Activated effector memory CD4-positive, alpha-beta T cell treated with anti-CD3 and anti-CD28 coated beads, Interleukin-2, amount 50 U/mL, for 16 hours (primary cell): Measurements from ENCODE around the gene OMP.

ENCODE experiments used
- DNase-seq: peaks from one replicate; pipeline ENCODE4 v3.0.0-alpha.2; 2020

OMP gene

GRCh38 chr11:77069969-77070582 is 32.6 kb upstream of the OMP start:
- no peak for DNase-seq

GRCh38 chr11:77071077-77071476 is 31.6 kb upstream of the OMP start:
- DNase-seq = no peak

GRCh38 chr11:77071671-77072605 is 30.7 kb upstream of the OMP start:
- peak; percentile 56 for DNase-seq

GRCh38 chr11:77072851-77073327 is 29.8 kb upstream of the OMP start:
- DNase-seq = peak; percentile 60

- no peak for DNase-seq
Measured at GRCh38 chr11:77073328-77074001, 29.2 kb upstream of the OMP start.

- DNase-seq = no peak
Measured at GRCh38 chr11:77074205-77074604, 28.4 kb upstream of the OMP start.

GRCh38 chr11:77074626-77075221 is 27.9 kb upstream of the OMP start:
- no peak for DNase-seq

GRCh38 chr11:77075425-77075905 is 27.2 kb upstream of the OMP start:
- DNase-seq = no peak

- no peak for DNase-seq
Measured at GRCh38 chr11:77079666-77080065, 23.0 kb upstream of the OMP start.

GRCh38 chr11:77080643-77081210 is 21.9 kb upstream of the OMP start:
- DNase-seq = peak; percentile 44

- peak; percentile 60 for DNase-seq
Measured at GRCh38 chr11:77081381-77081851, 21.2 kb upstream of the OMP start.

- peak; percentile 60 for DNase-seq
Measured at GRCh38 chr11:77081976-77082836, 20.4 kb upstream of the OMP start.

GRCh38 chr11:77082838-77083565 is 19.6 kb upstream of the OMP start:
- DNase-seq = peak; percentile 76

- DNase-seq = peak; percentile 58
Measured at GRCh38 chr11:77083566-77084245, 18.9 kb upstream of the OMP start.

- peak; percentile 47 for DNase-seq
Measured at GRCh38 chr11:77084581-77085191, 18.0 kb upstream of the OMP start.

GRCh38 chr11:77085652-77086051 is 17.0 kb upstream of the OMP start:
- DNase-seq = peak; percentile 53

- peak; percentile 33 for DNase-seq
Measured at GRCh38 chr11:77086521-77087472, 15.8 kb upstream of the OMP start.

GRCh38 chr11:77087723-77088225 is 14.9 kb upstream of the OMP start:
- no peak for DNase-seq
